Thyroid gland (tissue), 4 donors: ENCODE results near the gene FFAR4.

Experiments
- CTCF ChIP-seq, 6 experiments: fragments of 200-600 bp in 3 of 6; fragments of 450-650 bp in 3 of 6; sonication (generic) in 3 of 6; IDR thresholded peaks; one replicate each; pipeline ENCODE4 v1.5.1; 2016 to 2019; ENCODE audit warnings: antibody characterized with exemption in 6 of 6, mild to moderate bottlenecking in 2 of 6, inconsistent platforms in 1 of 6, moderate library complexity in 1 of 6
- POLR2A ChIP-seq, 2 donors: fragments of 450-650 bp; IDR thresholded peaks; one replicate each; pipeline ENCODE4 v1.6.1; 2017; ENCODE audit warnings: antibody characterized with exemption in 2 of 2, mild to moderate bottlenecking in 2 of 2, moderate library complexity in 1 of 2

DNA sequence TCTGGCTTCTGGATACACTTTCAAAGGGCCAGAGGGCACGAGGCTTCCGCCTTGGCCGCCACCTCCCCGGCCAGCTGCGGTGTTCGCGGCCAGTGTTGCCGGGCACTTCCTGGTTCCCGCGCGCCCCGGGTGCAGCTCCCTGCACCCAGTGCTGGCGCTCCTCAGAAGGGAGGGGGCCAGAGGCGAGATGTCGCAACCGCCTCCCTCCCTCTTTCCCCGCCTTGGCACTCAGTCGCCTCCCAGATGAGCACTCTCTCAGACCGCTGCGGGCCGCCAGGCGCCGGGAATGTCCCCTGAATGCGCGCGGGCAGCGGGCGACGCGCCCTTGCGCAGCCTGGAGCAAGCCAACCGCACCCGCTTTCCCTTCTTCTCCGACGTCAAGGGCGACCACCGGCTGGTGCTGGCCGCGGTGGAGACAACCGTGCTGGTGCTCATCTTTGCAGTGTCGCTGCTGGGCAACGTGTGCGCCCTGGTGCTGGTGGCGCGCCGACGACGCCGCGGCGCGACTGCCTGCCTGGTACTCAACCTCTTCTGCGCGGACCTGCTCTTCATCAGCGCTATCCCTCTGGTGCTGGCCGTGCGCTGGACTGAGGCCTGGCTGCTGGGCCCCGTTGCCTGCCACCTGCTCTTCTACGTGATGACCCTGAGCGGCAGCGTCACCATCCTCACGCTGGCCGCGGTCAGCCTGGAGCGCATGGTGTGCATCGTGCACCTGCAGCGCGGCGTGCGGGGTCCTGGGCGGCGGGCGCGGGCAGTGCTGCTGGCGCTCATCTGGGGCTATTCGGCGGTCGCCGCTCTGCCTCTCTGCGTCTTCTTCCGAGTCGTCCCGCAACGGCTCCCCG lies at the start of gene FFAR4:
- TF ChIP-seq CTCF (IDR thresholded peaks at IDR 0.05) = no peak
- no peak for TF ChIP-seq POLR2A (IDR thresholded peaks at IDR 0.05)
